ENCODE measurements around the gene MAFG. TPM values are rescaled to one million over a fixed set of nuclear protein-coding genes. Genes with fewer than 3 reads are reported as not detected.

The MAFG gene
- total and polyA plus RNA-seq, 2 of the 13 experiments (the other 11 are each of a cell fraction or from before 2014, with no cell fraction given), result 14.5 to 20.0 TPM

DNA sequence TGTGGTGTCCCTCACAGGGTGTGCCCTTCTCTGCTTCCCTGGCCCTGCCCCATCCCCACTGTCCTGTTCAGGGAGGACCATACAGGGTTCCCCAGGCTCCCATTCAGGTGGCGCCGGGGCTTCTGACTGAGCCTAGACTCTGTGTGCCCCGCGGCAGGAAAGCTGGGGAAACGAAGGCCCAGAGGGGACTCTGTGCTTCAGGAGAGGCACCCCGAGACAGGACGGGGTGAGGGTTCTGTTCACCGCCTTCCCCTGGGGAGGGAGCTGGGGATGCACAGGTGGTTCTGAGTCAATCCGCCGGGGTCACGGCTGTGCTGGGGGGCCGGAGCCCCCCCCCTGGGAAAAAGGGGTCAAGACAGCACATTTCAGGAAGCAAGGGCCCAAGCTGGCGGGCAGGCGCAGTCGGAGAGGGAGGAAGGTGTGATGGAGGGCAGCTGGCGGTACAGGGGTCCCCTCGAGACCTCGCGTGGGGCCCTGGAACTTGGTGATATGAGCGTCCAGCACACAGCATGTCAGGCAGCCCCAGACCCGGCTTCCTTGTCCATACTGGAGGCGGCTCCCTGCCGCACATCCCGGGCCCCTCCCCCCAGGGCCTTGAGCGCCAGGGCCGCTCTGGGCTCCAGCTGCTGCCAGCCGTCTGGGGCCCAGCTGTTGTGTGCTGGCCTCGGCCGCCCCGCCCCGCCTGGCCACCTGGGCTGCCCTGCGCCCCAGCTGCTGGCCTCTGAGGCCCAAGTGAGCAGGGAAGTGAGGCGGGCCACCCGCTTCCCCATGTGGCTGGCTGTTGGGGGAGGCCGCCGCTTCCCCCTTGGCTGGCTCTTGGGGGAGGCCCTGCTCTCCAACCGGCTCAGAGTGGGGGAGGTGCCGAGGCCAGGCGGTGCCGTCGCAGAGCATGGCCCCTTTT, 39.1 kb upstream of the MAFG start (continued):
- TF ChIP-seq, protein P1, sequence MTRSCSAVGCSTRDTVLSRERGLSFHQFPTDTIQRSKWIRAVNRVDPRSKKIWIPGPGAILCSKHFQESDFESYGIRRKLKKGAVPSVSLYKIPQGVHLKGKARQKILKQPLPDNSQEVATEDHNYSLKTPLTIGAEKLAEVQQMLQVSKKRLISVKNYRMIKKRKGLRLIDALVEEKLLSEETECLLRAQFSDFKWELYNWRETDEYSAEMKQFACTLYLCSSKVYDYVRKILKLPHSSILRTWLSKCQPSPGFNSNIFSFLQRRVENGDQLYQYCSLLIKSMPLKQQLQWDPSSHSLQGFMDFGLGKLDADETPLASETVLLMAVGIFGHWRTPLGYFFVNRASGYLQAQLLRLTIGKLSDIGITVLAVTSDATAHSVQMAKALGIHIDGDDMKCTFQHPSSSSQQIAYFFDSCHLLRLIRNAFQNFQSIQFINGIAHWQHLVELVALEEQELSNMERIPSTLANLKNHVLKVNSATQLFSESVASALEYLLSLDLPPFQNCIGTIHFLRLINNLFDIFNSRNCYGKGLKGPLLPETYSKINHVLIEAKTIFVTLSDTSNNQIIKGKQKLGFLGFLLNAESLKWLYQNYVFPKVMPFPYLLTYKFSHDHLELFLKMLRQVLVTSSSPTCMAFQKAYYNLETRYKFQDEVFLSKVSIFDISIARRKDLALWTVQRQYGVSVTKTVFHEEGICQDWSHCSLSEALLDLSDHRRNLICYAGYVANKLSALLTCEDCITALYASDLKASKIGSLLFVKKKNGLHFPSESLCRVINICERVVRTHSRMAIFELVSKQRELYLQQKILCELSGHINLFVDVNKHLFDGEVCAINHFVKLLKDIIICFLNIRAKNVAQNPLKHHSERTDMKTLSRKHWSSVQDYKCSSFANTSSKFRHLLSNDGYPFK (CRISPR knock-in tag; IDR thresholded peaks at IDR 0.05; ENCODE audit: borderline replicate concordance), result peak; percentile 41; the same call in 1 of the 2 replicates
- TF ChIP-seq JUNB (CRISPR knock-in tag; IDR thresholded peaks at IDR 0.05; ENCODE audit: borderline replicate concordance), result no peak
- TF ChIP-seq ZNF687 (CRISPR knock-in tag; IDR thresholded peaks at IDR 0.05), result peak; percentile 91
- no peak for TF ChIP-seq ZBTB40 (IDR thresholded peaks at IDR 0.05)
- peak; percentile 69; the same call in 1 of the 2 replicates for TF ChIP-seq ZBTB40 (CRISPR knock-in tag; IDR thresholded peaks at IDR 0.05)
- TF ChIP-seq ZSCAN12 (CRISPR knock-in tag; IDR thresholded peaks at IDR 0.05), result peak; percentile 16; the same call in 1 of the 2 replicates
- TF ChIP-seq BCL6 (CRISPR knock-in tag; IDR thresholded peaks at IDR 0.05), result peak; percentile 89
- peak; percentile 73 for TF ChIP-seq IRX3 (CRISPR knock-in tag; IDR thresholded peaks at IDR 0.05; ENCODE audit: borderline replicate concordance, low read depth)
- TF ChIP-seq FOXP1 (IDR thresholded peaks at IDR 0.05), result no peak
- peak; percentile 73 for TF ChIP-seq FOXP1 (CRISPR knock-in tag; IDR thresholded peaks at IDR 0.05)
- TF ChIP-seq NCOA2 (CRISPR knock-in tag; IDR thresholded peaks at IDR 0.05), result peak; percentile 85; the same call in 1 of the 2 replicates
- peak; percentile 97 for TF ChIP-seq ZFX (CRISPR knock-in tag; IDR thresholded peaks at IDR 0.05; ENCODE audit: low read depth)

Data from HepG2 (cell line).